Activated naive CD4-positive, alpha-beta T cell treated with anti-CD3 and anti-CD28 coated beads, Interleukin-2, amount 50 U/mL, for 72 hours (primary cell): Measurements from ENCODE around the gene SPARCL1. TPM values are rescaled to one million over a fixed set of nuclear protein-coding genes. Genes with fewer than 3 reads are reported as not detected.
"Not testable (repeated sequence)": the region's sequence is repeated elsewhere in the genome, so short reads cannot be mapped to it uniquely, and the experiment has no call there.

Source experiments
- ATAC-seq, 2 donors: fragments of 150-1000 bp; cut with Tn5 transposase; 2 replicates each; pipeline ENCODE4 v1.10.0; 2021; ENCODE audit warnings: mild to moderate bottlenecking in 2 of 2, moderate library complexity in 2 of 2
- DNase-seq, 2 donors: peaks; one replicate each; pipeline ENCODE4 v3.0.0; 2021 to 2022; ENCODE audit warnings: low spot score in 2 of 2
- H3K27ac Mint-ChIP-seq, 2 donors: one replicate each; pipeline ENCODE4 v1.8.0; 2022; ENCODE audit warnings: mild to moderate bottlenecking in 2 of 2, mixed read lengths in 2 of 2
- H3K36me3 Mint-ChIP-seq, 2 donors: one replicate each; pipeline ENCODE4 v1.8.0; 2022; ENCODE audit warnings: mixed read lengths in 2 of 2
- H3K9me3 Mint-ChIP-seq, 2 donors: one replicate each; pipeline ENCODE4 v1.8.0; 2022; ENCODE audit warnings: mixed read lengths in 2 of 2
- total RNA-seq, 2 donors: library from RNA; stranded (reverse); gene quantifications; one replicate each; pipeline ENCODE4 v1.2.3, GENCODE V29; 2022

SPARCL1 gene
- total RNA-seq, 2 donors from 2014 or later = not detected

DNA sequence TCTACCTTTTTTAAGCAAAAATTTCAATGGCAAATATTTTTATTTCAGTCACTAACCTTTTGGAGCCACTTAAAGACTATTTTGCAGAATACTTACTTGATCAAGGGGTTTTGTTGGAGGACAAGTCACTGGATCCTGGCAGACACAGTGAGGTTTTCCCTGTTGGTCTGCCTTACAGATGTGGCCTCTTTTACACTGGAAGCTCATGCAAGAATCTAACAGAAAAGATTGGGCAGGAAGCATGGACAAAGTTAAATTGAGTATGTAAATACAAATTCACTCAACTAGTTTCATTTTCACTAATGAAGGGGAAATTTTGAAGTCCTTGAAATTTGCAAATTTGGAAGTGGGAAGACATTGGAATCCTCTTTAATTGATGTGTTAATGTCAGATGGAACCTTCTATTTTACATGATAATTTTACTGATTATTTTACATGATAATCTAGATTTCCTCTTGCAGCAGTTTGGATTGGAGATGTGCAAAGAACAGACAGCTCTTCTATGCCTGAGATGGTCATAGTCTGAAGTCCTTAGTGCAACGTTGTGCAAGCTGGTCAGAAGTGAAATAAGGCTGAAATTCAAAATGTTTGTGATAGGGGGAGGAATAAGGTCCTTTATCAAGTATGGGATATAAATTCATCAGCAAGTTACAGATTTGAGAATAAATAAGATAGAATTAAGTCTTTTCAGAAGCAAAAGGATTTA is 38.4 kb downstream of the SPARCL1 start:
- DNase-seq (no peak), ATAC-seq (no peak)
- Mint-ChIP-seq H3K36me3 (peaks cover 7 to 12% of the 10 kb centered on the region in 2 donors), H3K9me3 (peaks cover 0 to 12% of the 10 kb centered on the region in 2 donors), H3K27ac (no peak overlapping the region)

DNA sequence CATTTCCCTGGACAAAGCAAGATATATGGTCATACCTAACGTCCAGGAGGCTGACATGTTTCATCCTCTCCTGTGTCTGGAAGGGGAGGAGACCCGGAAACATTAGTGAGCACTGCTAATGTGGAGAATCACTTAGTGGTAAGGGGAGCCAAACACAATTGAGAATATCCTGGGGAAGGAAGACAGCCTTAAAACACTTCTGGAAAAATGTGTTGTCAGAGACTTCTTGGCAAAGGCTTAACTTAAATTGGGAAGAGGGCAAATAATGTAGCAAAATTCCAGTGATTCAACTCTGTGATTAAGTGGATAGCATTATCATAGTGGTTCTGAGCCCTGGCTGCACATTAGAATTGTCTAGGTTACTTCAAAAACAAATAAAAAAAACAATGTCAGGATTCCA is 39.5 kb downstream of the SPARCL1 start:
- H3K27ac Mint-ChIP-seq = no peak overlapping the region
- DNase-seq = no peak
- peaks cover 7 to 12% of the 10 kb centered on the region in 2 donors for H3K36me3 Mint-ChIP-seq
- no peak for ATAC-seq
- peaks cover 0 to 12% of the 10 kb centered on the region in 2 donors for H3K9me3 Mint-ChIP-seq

DNA sequence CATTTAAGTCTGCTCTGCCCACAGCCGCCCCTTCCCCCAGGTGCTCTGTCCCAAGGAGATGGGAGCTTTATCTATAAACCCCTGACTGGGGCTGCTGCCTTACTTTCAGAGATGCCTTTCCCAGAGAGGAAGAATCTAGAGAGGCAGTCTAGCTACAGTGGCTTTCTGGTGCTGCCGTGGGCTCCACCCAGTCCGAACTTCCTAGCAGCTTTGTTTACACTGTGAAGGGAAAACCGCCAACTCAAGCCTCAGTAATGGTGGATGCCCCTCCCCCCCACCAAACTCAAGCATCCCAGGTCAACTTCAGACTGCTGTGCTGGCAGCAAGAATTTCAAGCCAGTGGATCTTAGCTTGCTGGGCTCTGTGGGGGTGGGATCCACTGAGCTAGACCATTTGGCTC is 40.5 kb downstream of the SPARCL1 start:
- not testable (repeated sequence) for H3K27ac Mint-ChIP-seq, ATAC-seq, DNase-seq
- Mint-ChIP-seq H3K9me3 (peaks cover 0 to 12% of the 10 kb centered on the region in 2 donors), H3K36me3 (peaks cover 7 to 12% of the 10 kb centered on the region in 2 donors)

DNA sequence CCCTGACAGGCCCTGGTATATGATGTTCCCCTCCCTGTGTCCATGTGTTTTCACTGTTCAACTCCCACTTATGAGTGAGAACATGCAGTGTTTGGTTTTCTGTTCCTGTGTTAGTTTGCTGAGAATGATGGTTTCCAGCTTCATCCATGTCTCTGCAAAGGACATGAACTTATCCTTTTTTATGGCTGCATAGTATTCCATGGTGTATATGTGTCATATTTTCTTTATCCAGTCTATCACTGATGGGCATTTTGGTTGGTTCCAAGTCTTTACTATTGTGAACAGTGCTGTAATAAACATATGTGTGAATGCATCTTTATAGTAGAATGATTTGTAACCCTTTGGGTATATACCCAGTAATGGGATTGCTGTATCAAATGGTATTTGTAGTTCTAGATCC is 45.9 kb downstream of the SPARCL1 start:
- not testable (repeated sequence) for DNase-seq, H3K27ac Mint-ChIP-seq, ATAC-seq, H3K9me3 Mint-ChIP-seq, H3K36me3 Mint-ChIP-seq

DNA sequence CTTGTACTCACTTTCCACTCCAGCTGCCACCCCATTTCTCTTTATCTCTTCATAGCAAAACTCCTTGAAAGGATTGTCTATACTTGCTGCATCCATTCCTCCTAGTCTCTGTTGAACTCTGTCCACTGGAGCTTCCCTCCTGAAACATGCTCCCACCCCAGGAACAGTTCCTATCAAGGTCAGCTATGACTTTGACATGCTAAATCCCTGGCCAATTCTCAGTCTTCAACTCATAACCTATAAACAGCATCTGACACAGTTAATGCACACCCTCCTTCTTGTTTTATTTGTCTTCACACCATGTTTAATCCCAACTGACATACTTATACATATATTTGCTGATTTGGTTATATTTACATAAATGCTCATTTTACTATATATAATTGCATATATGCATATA is 47.8 kb downstream of the SPARCL1 start:
- no peaks in the 10 kb centered on the region for H3K9me3 Mint-ChIP-seq
- DNase-seq (no peak), ATAC-seq (no peak)
- H3K27ac Mint-ChIP-seq = no peak overlapping the region
- H3K36me3 Mint-ChIP-seq = no peaks in the 10 kb centered on the region

DNA sequence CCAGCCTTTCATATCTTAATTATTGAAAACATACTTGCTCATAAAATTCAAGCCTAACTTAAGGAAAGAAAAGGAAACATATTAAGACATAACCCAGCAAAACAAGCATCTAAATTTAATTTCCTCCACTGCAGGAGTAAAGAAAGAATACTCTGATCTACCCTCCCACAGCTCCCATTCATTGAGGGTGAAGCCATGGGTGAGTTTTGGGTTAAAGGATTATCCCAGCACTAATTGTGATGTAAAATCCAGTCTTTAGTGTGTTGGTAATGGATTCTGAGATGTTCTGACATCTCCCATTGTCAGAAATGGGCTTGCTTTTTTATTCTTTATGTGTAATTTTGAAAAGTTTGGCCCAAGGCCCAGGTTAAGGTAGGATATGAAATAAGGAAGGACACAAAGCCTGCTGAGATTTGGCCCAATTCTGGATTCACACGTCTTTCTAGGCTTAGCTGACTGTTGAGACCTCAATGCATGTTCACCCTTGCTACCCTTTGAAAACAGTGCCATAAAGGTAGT is 50.4 kb downstream of the SPARCL1 start:
- Mint-ChIP-seq H3K9me3 (no peaks in the 10 kb centered on the region), H3K36me3 (no peaks in the 10 kb centered on the region), H3K27ac (no peak overlapping the region)
- ATAC-seq = no peak
- DNase-seq = no peak

DNA sequence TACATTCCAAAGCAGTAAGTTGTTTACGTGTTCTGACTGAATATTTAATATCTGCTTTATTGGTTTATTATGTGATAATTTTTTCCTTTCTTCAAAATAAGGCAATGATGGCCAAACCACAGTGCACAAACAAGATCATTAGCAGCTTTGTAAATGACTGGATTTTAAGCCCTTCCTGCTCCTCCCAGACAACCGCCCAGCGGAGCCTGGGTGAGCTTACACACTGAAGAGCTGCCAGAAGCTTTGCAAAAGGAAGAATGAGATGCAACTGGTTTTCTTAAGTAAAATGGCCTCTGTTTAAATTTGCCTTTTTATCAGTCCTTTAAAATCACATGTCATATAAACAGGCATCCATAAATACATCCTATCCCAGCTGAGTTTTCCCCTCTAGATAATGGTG is 52.2 kb downstream of the SPARCL1 start:
- Mint-ChIP-seq H3K36me3 (no peaks in the 10 kb centered on the region), H3K9me3 (no peaks in the 10 kb centered on the region), H3K27ac (no peak overlapping the region)
- ATAC-seq (no peak), DNase-seq (no peak)

DNA sequence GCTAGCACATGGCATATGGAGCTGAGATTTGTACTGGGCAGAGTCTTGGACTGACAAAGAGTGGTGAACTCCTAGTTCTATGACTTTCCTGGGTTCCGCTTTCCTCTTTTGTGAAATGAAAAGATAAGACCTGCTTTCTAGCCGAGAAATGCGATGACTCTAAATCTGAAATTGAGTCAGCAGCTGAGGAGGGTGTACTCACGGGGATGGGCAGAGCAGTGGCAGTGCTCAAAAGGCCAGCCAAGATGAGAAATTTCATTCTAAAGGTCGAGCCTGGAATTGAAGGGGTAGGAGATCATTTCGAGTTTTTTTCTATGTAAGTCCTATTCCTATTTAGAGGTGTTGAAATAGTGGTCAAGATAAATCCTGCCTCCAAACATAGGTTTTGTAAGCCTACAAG is 59.8 kb downstream of the SPARCL1 start:
- no peak for DNase-seq
- Mint-ChIP-seq H3K9me3 (no peaks in the 10 kb centered on the region), H3K36me3 (no peaks in the 10 kb centered on the region), H3K27ac (peak overlapping the region in 1 of 2 donors; percentile 47)
- peak in 1 of 2 donors; percentile 24 for ATAC-seq

DNA sequence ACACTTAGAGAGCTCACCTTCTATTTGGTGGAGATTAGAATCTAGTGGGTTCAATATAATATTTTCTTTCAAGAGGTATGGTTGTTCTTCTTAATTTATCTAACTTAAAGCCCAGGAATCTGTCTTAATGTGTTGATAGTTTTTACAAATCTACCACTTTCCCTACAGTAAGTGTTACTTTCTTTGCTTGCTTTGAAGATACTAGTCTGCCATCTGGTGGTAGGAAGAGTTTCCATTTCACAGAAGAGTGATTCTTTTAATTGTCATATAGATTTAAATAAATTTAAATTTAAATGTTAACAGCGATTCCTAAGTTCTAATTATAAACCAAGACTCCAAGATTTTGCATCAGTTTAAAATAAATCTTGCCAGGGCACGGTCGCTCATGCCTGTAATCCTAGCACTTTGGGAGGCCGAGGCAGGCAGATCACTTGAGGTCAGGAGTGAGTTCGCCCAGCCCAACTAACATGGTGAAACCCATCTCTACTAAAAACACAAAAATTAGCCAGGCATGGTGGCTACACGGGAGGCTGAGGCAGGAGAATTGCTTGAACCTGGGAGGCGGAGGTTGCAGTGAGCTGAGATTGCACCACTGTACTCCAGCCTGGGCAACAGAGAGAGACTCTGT is 63.3 kb downstream of the SPARCL1 start:
- no peaks in the 10 kb centered on the region for H3K9me3 Mint-ChIP-seq
- peak in 1 of 2 donors; percentile 9 for DNase-seq
- no peak overlapping the region for H3K27ac Mint-ChIP-seq
- H3K36me3 Mint-ChIP-seq = no peaks in the 10 kb centered on the region
- no peak for ATAC-seq

DNA sequence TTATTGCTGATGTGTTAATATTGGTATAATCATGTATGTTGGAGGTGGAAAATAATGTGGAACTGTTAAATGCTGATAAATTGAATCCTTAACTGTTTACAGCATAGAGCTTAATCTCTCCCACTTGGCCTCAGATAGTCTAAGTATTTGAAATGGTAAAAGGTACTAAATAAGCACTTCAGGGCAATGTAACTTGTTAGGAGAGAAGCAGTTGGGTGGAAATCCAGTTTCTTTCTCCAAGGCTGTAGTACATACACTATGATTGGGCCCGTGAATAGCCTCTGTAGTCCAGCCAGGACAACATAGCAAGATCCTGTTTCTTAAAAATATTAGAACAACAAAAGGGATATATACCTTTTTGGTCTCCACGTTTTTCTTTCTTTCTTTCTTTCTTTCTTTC is 67.1 kb downstream of the SPARCL1 start:
- DNase-seq = no peak
- Mint-ChIP-seq H3K9me3 (no peaks in the 10 kb centered on the region), H3K27ac (no peak overlapping the region), H3K36me3 (peaks cover 5 to 13% of the 10 kb centered on the region in 2 donors)
- ATAC-seq = no peak

DNA sequence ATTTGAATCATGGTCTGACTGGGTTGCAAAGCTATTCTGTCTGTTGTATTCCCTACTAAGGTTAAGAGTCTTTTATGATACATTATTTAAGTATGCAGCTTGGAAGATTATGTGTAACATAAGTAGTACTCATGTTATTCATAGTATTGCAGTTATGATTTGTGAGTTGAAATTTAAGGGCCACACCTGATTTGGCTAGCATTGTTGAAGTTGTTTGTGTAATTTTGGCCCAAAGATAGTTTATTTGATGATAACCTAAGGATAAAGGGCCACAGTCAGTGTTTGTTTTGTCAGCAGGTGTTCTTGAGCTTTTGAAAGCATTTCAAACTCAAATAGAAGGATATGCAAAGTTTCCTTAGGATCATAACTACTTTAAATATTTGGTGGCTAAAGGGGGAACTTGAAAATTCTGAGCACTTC is 67.9 kb downstream of the SPARCL1 start:
- Mint-ChIP-seq H3K36me3 (peaks cover 5 to 13% of the 10 kb centered on the region in 2 donors), H3K9me3 (no peaks in the 10 kb centered on the region), H3K27ac (no peak overlapping the region)
- ATAC-seq = no peak
- no peak for DNase-seq

DNA sequence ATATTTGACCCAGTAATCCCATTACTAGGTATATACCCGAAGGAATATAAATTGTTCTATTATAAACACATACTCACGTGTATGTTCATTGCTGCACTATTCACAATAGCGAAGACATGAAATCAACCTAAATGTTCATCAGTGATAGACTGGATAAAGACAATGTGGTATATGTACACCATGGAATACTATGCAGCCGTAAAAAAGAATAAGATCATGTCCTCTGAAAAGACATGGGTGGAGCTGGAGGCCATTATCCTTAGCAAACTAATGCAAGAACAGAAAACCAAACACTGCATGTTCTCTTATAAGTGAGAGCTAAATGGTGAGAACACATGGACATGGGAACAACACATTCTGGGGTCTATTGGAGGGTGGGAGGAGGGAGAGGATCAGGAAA is 70.3 kb downstream of the SPARCL1 start:
- ATAC-seq = no peak
- no peak for DNase-seq
- Mint-ChIP-seq H3K36me3 (peaks cover 5 to 13% of the 10 kb centered on the region in 2 donors), H3K9me3 (no peaks in the 10 kb centered on the region), H3K27ac (no peak overlapping the region)

DNA sequence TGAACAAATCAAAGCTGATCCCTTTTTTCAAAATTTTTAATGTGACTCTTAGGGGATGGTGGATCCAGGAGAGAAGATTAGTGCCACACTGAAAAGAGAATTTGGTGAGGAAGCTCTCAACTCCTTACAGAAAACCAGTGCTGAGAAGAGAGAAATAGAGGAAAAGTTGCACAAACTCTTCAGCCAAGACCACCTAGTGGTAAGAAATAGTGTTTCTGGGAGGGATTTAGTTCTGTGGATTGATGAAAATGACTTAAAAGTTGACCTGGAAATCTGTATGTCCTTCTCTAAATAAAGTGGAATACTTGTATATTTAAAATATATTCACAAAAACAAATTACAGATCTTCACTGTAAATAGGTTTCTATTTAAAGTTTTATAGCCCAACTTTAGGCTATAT is 77.6 kb downstream of the SPARCL1 start:
- Mint-ChIP-seq H3K36me3 (no peaks in the 10 kb centered on the region), H3K9me3 (no peaks in the 10 kb centered on the region), H3K27ac (no peak overlapping the region)
- no peak for ATAC-seq
- DNase-seq = no peak

DNA sequence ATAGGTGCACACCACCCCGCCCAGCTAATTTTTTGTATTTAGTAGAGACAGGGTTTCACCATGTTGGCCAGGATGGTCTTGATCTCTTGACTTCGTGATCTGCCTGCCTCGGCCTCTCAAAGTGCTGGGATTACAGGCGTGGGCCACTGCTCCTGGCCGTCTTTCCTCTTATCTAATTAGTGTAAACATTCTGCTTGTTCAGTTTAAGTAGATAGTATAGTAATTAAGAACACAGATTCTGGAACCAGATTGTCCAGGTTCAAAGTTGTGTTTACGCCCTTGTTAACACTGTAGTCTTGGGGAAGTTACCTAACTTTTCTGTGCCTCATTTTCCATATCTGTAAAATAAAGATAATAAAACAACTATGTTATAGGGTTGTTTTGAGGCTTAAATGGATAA is 82.8 kb downstream of the SPARCL1 start:
- not testable (repeated sequence) for DNase-seq, H3K36me3 Mint-ChIP-seq, ATAC-seq, H3K27ac Mint-ChIP-seq, H3K9me3 Mint-ChIP-seq

DNA sequence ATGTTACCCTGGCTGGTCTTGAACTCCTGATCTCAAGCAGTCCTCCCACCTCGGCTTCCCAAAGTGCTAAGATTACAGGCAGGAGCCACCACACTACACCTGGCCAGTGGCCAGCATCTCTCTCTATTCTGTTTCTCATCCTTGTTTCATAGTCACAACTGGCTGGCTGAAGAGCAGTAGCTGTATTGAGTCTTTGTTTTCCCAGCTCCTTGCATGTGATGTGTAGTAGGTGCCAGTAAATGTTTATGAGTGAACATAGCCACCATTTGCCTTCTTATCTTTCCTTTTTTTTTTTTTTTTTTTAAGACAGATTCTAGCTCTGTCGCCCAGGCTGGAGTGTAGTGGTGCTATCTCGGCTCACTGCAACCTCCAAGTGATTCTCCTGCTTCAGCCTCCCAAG is 83.2 kb downstream of the SPARCL1 start:
- ATAC-seq (no peak), DNase-seq (no peak)
- H3K36me3 Mint-ChIP-seq = no peaks in the 10 kb centered on the region
- no peaks in the 10 kb centered on the region for H3K9me3 Mint-ChIP-seq
- no peak overlapping the region for H3K27ac Mint-ChIP-seq

DNA sequence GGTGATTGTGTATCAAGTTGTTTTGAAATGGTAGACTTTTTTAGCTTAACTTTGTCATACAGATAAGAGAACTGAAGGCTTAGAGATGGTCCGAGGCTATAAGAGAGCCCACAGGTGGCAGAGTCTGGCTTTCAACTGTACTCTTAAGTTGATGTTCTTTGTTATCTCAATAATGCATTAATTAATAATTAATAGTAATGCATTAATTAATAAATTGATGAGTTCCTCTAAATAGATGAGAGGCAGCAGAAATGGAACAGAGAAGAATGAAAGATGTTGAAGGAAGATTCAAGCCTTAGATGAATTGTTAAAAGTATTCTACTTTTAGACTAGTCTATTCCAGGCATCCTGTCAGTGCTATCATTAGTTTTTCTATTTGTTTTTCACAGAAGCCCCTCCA is 84.4 kb downstream of the SPARCL1 start:
- ATAC-seq (no peak), DNase-seq (no peak)
- H3K36me3 Mint-ChIP-seq = no peaks in the 10 kb centered on the region
- no peaks in the 10 kb centered on the region for H3K9me3 Mint-ChIP-seq
- no peak overlapping the region for H3K27ac Mint-ChIP-seq

DNA sequence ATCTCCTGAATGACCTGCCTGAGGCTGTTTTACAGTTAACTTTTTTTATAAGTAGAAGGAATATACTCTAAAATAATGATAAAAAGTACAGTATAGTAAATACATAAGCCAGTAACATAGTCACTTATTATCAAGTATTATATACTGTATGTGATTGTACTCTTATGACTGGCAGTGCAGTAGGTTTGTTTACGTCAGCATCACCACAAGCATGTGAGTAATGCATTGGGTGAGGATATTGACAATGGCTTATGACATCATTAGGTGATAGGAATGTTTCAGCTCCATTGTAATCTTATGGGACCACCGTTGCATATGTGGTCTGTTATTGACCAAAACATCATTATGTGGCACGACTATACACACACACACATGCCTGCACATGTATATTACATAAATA is 86.3 kb downstream of the SPARCL1 start:
- Mint-ChIP-seq H3K36me3 (peaks cover 0 to 5% of the 10 kb centered on the region in 2 donors), H3K27ac (no peak overlapping the region)
- ATAC-seq = no peak

DNA sequence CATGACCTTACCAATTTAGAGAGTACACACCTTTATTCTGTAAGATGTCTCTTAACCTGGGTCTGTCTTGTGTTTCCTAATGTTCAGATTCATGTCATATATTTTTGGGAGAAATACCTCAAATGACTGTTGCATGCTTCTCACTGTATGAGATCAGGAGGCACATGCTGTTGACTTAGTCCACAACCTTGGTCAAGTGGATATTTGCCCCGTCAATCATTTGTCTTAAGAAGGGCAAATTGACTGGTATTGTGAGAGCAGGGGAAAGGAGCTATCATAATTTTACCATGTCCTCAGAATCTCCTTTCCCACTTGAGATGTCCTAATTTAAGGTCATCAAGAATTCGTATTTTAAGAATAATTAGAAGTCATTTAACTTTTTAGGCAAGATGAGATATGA is 95.8 kb downstream of the SPARCL1 start:
- peaks cover 0 to 10% of the 10 kb centered on the region in 2 donors for H3K36me3 Mint-ChIP-seq
- H3K27ac Mint-ChIP-seq = no peak overlapping the region
- no peak for DNase-seq
- no peak for ATAC-seq
- H3K9me3 Mint-ChIP-seq = no peaks in the 10 kb centered on the region

More for the DNA sequence above, 86.3 kb downstream of the SPARCL1 start:
- DNase-seq = no peak
- no peaks in the 10 kb centered on the region for H3K9me3 Mint-ChIP-seq
